ENCODE data around the gene BOD1.

Gene BOD1

DNA sequence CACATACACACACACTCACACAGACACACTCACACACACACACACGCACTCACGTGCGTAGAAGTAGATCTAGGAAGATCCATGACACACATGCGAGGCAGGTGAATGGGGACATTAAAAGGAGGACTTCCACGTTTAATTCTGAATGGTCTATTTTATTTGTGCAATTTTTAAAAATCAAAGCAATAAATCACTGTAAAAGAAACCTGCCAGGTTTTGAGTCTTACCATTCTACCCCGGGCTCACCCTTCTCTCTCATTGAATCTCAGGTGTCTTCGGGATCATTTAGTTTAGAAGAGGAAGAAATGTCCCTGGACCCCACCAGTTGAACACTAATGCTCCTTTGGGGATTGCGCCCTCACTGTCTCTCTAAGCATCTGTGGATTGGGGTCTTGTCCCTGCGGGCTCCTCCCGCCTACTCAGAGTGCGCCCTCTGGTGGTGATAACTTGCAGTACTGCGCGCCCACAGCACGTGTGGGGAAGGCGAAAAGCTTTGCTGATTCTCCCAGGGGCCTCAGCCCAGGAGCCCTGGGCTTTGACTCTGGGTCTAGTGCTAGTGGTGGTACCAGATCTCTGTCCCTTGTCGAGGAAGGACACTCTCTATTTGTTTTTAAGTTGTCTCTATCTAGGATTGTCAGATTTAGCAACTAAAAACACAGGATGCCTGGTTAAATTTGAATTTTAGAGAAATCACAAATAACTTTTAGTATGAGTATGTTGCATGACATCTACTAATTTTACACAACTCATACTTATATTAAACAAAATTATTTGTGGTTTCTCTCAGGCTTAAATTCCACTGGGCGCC lies 34.8 kb downstream of the BOD1 start:
- TF ChIP-seq, protein P1, sequence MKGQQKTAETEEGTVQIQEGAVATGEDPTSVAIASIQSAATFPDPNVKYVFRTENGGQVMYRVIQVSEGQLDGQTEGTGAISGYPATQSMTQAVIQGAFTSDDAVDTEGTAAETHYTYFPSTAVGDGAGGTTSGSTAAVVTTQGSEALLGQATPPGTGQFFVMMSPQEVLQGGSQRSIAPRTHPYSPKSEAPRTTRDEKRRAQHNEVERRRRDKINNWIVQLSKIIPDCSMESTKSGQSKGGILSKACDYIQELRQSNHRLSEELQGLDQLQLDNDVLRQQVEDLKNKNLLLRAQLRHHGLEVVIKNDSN (IDR thresholded peaks at IDR 0.05) = 0 out of 2 replicates have a peak, but pooled peaks have one; percentile 16
- TF ChIP-seq EP300 (IDR thresholded peaks at IDR 0.05; ENCODE audit: borderline replicate concordance) (no peak), RAD21 (IDR thresholded peaks at IDR 0.05; ENCODE audit: low read depth) (peak; percentile 65)

DNA sequence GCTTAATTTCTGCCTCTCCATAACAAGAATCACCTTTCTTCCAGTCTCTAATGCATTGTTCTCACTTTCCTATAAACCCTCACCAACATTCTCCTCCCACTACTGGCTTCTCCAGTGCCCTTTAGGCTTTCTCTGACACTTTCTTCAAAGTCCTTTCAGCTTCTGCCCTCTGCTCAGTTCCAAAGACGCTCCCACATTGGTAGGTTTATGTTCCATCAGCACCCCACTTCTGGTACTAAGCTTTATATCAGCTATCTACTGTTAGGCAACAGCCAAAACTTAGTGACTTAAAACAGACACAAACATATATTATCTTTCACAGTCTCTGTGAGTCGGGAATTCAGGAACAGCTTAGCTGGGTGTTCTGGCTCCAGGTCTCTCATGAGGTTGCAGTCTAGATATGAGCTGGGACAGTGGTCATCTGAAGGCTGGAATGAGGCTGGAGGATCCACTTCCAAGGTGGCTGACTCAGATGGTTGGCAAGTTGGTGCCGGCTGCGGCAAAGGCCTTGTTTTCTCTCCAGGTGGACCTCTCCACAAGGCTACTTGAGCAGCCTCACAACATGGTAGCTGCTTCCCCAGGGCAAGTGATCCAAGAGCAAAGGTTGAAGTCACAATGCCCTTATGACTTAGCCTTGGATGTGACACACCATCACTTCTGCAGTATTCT lies 37.4 kb downstream of the BOD1 start:
- TF ChIP-seq, protein P2, sequence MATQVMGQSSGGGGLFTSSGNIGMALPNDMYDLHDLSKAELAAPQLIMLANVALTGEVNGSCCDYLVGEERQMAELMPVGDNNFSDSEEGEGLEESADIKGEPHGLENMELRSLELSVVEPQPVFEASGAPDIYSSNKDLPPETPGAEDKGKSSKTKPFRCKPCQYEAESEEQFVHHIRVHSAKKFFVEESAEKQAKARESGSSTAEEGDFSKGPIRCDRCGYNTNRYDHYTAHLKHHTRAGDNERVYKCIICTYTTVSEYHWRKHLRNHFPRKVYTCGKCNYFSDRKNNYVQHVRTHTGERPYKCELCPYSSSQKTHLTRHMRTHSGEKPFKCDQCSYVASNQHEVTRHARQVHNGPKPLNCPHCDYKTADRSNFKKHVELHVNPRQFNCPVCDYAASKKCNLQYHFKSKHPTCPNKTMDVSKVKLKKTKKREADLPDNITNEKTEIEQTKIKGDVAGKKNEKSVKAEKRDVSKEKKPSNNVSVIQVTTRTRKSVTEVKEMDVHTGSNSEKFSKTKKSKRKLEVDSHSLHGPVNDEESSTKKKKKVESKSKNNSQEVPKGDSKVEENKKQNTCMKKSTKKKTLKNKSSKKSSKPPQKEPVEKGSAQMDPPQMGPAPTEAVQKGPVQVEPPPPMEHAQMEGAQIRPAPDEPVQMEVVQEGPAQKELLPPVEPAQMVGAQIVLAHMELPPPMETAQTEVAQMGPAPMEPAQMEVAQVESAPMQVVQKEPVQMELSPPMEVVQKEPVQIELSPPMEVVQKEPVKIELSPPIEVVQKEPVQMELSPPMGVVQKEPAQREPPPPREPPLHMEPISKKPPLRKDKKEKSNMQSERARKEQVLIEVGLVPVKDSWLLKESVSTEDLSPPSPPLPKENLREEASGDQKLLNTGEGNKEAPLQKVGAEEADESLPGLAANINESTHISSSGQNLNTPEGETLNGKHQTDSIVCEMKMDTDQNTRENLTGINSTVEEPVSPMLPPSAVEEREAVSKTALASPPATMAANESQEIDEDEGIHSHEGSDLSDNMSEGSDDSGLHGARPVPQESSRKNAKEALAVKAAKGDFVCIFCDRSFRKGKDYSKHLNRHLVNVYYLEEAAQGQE (IDR thresholded peaks at IDR 0.05; ENCODE audit: low read depth) = no peak
- no peak for TF ChIP-seq YY1 (IDR thresholded peaks at IDR 0.05; ENCODE audit: low read depth)
- TF ChIP-seq, protein P1 (IDR thresholded peaks at IDR 0.05) = no peak
- TF ChIP-seq EGR1 (IDR thresholded peaks at IDR 0.05) = no peak
- no peak for TF ChIP-seq EP300 (IDR thresholded peaks at IDR 0.05; ENCODE audit: borderline replicate concordance)
- TF ChIP-seq FOXM1 (IDR thresholded peaks at IDR 0.05; ENCODE audit: borderline replicate concordance, low read depth) = no peak
- TF ChIP-seq NFIC (IDR thresholded peaks at IDR 0.05) = no peak
- TF ChIP-seq TAF1 (IDR thresholded peaks at IDR 0.05; ENCODE audit: low read depth) = no peak
- no peak for TF ChIP-seq TCF12 (IDR thresholded peaks at IDR 0.05; ENCODE audit: low read depth)
- TF ChIP-seq CREB1 (IDR thresholded peaks at IDR 0.05; ENCODE audit: low read depth) = no peak
- no peak for TF ChIP-seq RAD21 (IDR thresholded peaks at IDR 0.05; ENCODE audit: low read depth)
- TF ChIP-seq TEAD4 (IDR thresholded peaks at IDR 0.05) = no peak
- TF ChIP-seq, protein P3, sequence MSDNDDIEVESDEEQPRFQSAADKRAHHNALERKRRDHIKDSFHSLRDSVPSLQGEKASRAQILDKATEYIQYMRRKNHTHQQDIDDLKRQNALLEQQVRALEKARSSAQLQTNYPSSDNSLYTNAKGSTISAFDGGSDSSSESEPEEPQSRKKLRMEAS (IDR thresholded peaks at IDR 0.05) = no peak
- TF ChIP-seq CEBPB (IDR thresholded peaks at IDR 0.05) = no peak

DNA sequence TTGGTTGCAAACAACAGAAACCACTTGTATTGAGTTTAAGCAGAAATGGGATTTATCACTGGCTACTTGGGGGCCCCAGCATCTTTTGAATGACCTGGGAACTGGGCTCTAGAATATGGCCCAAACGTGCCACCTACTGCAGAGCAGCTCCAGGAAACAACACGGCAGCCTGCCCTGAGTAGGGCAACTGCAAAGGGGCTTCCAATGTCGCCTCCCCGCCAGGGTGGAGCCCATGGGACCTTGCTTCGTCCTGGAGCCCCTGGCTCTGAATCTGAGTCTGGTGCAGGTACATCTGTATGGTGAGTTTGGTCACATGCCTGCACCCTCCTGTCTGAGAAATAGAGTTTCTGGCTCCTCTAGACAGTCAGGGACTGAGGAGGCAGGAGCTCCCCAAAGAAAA lies 38.6 kb downstream of the BOD1 start:
- TF ChIP-seq CREB1 (IDR thresholded peaks at IDR 0.05; ENCODE audit: low read depth) (no peak), FOXM1 (IDR thresholded peaks at IDR 0.05; ENCODE audit: borderline replicate concordance, low read depth) (no peak), TAF1 (IDR thresholded peaks at IDR 0.05; ENCODE audit: low read depth) (no peak), YY1 (IDR thresholded peaks at IDR 0.05; ENCODE audit: low read depth) (no peak)
- TF ChIP-seq, protein P1 (IDR thresholded peaks at IDR 0.05) = no peak

DNA sequence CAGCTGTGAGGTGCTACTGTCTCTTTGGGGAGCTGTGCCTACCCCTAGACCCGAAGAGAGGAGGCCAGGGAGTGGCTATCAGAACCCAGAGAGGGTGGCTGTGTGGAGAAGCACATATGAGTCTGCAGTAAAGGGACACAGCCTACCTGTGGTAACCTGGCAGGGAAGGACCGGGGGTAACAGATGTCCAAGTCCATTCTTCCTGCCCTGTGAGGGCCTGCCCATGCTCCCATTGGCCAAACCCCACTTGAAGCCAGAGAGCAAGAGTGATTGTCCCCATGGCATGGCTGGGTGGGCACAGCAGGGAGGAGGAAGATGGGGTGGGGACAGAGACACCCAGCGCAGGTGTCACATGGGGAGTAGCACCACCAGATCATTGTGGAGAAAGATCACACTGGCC lies 39.3 kb downstream of the BOD1 start:
- no peak for TF ChIP-seq EGR1 (IDR thresholded peaks at IDR 0.05)
- TF ChIP-seq CEBPB (IDR thresholded peaks at IDR 0.05) = no peak
- TF ChIP-seq RAD21 (IDR thresholded peaks at IDR 0.05; ENCODE audit: low read depth) = no peak
- no peak for TF ChIP-seq FOXM1 (IDR thresholded peaks at IDR 0.05; ENCODE audit: borderline replicate concordance, low read depth)
- TF ChIP-seq TCF12 (IDR thresholded peaks at IDR 0.05; ENCODE audit: low read depth) = no peak
- TF ChIP-seq ZBTB7A (IDR thresholded peaks at IDR 0.05; ENCODE audit: low read depth) = no peak
- TF ChIP-seq NFIC (IDR thresholded peaks at IDR 0.05) = no peak
- TF ChIP-seq TEAD4 (IDR thresholded peaks at IDR 0.05) = no peak
- TF ChIP-seq YY1 (IDR thresholded peaks at IDR 0.05; ENCODE audit: low read depth) = no peak
- TF ChIP-seq, protein P1 (IDR thresholded peaks at IDR 0.05) = no peak
- TF ChIP-seq TAF1 (IDR thresholded peaks at IDR 0.05; ENCODE audit: low read depth) = no peak

DNA sequence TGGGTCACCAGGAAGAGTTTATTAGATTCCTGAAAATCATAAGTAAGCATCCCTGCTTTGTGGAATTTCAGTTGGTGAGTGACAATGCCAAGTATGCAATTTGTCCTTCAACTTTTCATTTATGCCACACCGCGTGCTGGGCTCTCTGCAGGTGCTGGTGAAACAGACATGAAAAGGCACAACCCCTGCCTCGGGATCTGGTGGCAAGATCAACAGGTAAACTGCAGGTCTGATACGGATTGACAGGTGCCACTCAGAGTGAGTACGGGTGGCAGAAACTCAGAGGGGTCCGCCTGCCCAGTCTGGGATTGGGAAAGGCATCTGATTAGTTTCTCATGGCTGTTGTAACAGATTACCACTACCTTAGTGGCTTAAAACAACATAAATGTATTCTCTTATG lies 40.5 kb downstream of the BOD1 start:
- TF ChIP-seq, protein P1 (IDR thresholded peaks at IDR 0.05) = no peak
- TF ChIP-seq TCF12 (IDR thresholded peaks at IDR 0.05; ENCODE audit: low read depth) = no peak
- TF ChIP-seq, protein P2 (IDR thresholded peaks at IDR 0.05; ENCODE audit: low read depth) = no peak
- TF ChIP-seq CEBPB (IDR thresholded peaks at IDR 0.05) = no peak
- no peak for TF ChIP-seq FOXM1 (IDR thresholded peaks at IDR 0.05; ENCODE audit: borderline replicate concordance, low read depth)
- TF ChIP-seq EGR1 (IDR thresholded peaks at IDR 0.05) = no peak
- no peak for TF ChIP-seq TEAD4 (IDR thresholded peaks at IDR 0.05)
- no peak for TF ChIP-seq CREB1 (IDR thresholded peaks at IDR 0.05; ENCODE audit: low read depth)
- TF ChIP-seq NFIC (IDR thresholded peaks at IDR 0.05) = no peak
- TF ChIP-seq RAD21 (IDR thresholded peaks at IDR 0.05; ENCODE audit: low read depth) = no peak
- no peak for TF ChIP-seq YY1 (IDR thresholded peaks at IDR 0.05; ENCODE audit: low read depth)
- no peak for TF ChIP-seq ZBTB7A (IDR thresholded peaks at IDR 0.05; ENCODE audit: low read depth)
- TF ChIP-seq TAF1 (IDR thresholded peaks at IDR 0.05; ENCODE audit: low read depth) = no peak
- no peak for TF ChIP-seq EP300 (IDR thresholded peaks at IDR 0.05; ENCODE audit: borderline replicate concordance)
- TF ChIP-seq, protein P3 (IDR thresholded peaks at IDR 0.05) = no peak
